ENCODE data around the gene PTGS1.

PTGS1 gene

GRCh38 chr9:122444041-122444733 is 73.4 kb downstream of the PTGS1 start:
- no peaks in the 10 kb centered on the region for H3K4me1 ChIP-seq (ENCODE audit: control insufficient read depth, insufficient read depth, low read length)
- no peak overlapping the region for H3K27ac ChIP-seq (ENCODE audit: low read depth, low read length)
- H3K9me3 ChIP-seq (ENCODE audit: control insufficient read depth, insufficient read depth, low read length) = peaks cover 53% of the 10 kb centered on the region
- H3K4me3 ChIP-seq (ENCODE audit: low read depth, low read length) = no peak overlapping the region
- no peaks in the 10 kb centered on the region for H3K27me3 ChIP-seq (ENCODE audit: control insufficient read depth, insufficient read depth, low read length)
- H3K36me3 ChIP-seq (ENCODE audit: control insufficient read depth, insufficient read depth, low read length) = no peaks in the 10 kb centered on the region
- no peak overlapping the region for H3K9ac ChIP-seq (ENCODE audit: low read depth, low read length)

All from HUES48 (cell line).